Gastrocnemius medialis (tissue), 4 donors: ENCODE results near the gene PRDX3.

Experiments used
- POLR2A ChIP-seq, 2 donors: fragments of 450-650 bp; IDR thresholded peaks; one replicate each; pipeline ENCODE4 v1.6.1; 2017; ENCODE audit warnings: antibody characterized with exemption in 2 of 2, mild to moderate bottlenecking in 2 of 2, moderate library complexity in 2 of 2
- TF ChIP-seq, protein P1 (sequence below), 5 experiments: fragments of 450-650 bp in 3 of 5; fragments of 200-600 bp in 2 of 5; sonication (generic) in 2 of 5; IDR thresholded peaks in 4 of 5; conservative IDR thresholded peaks in 1 of 5; 1 replicate in 4 of 5; 2 replicates in 1 of 5; pipeline ENCODE4 v1.5.1; 2016 to 2019; ENCODE audit warnings: antibody characterized with exemption in 5 of 5, mild to moderate bottlenecking in 3 of 5, moderate library complexity in 3 of 5

DNA sequence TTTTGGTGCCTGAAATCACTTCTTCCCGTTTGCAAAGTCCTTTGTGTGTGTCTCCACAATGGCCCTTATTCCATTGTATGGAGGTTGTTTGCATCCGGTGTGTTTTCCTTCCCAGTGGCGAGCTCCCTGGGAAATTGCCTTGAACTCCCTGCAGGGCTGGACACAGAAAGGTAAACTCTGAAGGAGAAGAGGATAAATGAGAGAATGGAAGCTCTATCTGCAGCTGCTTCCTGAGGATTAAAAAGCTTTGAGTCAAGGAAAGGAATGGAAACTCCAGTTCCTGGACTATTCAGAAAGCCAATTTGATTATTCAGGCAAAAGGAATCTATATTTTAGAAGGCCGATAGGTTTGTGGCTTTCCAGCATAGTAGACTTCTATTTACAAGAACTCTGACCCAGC is 24.4 kb upstream of the PRDX3 start:
- TF ChIP-seq, protein P1, sequence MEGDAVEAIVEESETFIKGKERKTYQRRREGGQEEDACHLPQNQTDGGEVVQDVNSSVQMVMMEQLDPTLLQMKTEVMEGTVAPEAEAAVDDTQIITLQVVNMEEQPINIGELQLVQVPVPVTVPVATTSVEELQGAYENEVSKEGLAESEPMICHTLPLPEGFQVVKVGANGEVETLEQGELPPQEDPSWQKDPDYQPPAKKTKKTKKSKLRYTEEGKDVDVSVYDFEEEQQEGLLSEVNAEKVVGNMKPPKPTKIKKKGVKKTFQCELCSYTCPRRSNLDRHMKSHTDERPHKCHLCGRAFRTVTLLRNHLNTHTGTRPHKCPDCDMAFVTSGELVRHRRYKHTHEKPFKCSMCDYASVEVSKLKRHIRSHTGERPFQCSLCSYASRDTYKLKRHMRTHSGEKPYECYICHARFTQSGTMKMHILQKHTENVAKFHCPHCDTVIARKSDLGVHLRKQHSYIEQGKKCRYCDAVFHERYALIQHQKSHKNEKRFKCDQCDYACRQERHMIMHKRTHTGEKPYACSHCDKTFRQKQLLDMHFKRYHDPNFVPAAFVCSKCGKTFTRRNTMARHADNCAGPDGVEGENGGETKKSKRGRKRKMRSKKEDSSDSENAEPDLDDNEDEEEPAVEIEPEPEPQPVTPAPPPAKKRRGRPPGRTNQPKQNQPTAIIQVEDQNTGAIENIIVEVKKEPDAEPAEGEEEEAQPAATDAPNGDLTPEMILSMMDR (IDR thresholded peaks at IDR 0.05 in 4 of 5, conservative IDR thresholded peaks at IDR 0.05 in 1 of 5), result no peak
- TF ChIP-seq POLR2A (IDR thresholded peaks at IDR 0.05), result no peak
